HCT116 (cell line): ENCODE results near the gene PDSS2. TPM values are rescaled to one million over a fixed set of nuclear protein-coding genes. Genes with fewer than 3 reads are reported as not detected.

ENCODE experiments used
- ATAC-seq: fragments of 200-7000 bp; cut with Tn5 transposase; 2 replicates; pipeline ENCODE4 v1.9.1; 2020; ENCODE audit warnings: mild to moderate bottlenecking, moderate library complexity
- BruUV-seq: library from RNA; stranded (reverse); fragments of 400-500 nt; replicated peaks from 2 replicates; lab custom pipeline; 2021; lab: Mats Ljungman, UMichigan
- CTCF ChIA-PET: fragments of 300-600 bp; sonication (Branson Sonifier 250); formaldehyde crosslinking; loops from one replicate; lab custom pipeline; 2021; ENCODE audit warnings: antibody characterized with exemption; lab: Charles Lee
- POLR2A ChIA-PET: fragments of 300-600, 350-600 bp; sonication (Branson Sonifier 250); formaldehyde crosslinking; loops from one replicate; lab custom pipeline; 2021; ENCODE audit warnings: antibody characterized with exemption; lab: Charles Lee
- RAD21 ChIA-PET, 2 experiments: fragments of 300-600 bp; sonication (Branson Sonifier 250); formaldehyde crosslinking; loops; one replicate each; lab custom pipeline; 2023; ENCODE audit warnings: low total read pairs in 2 of 2; ENCODE audit not compliant: uncharacterized antibody in 2 of 2, unreplicated experiment in 2 of 2, low non-redundant PET in 1 of 2; lab: Charles Lee
- DNase-seq: peaks from one replicate; pipeline ENCODE4 v3.0.0-alpha.2; 2010; ENCODE audit warnings: low read depth, low spot score
- H2AFZ ChIP-seq: fragments of 200-600 bp; shearing (Covaris generic), sonication (generic); 2 replicates; pipeline ENCODE4 v1.6.1; 2017; ENCODE audit warnings: low read depth, mixed run types, mixed read lengths, antibody characterized with exemption, low read length; ENCODE audit not compliant: poor library complexity, severe bottlenecking
- H3K27ac ChIP-seq: 2 replicates; pipeline ENCODE4 v1.5.1; 2012; ENCODE audit warnings: low read depth, low read length
- H3K27me3 ChIP-seq: fragments of 200-600 bp; sonication (generic); 2 replicates; pipeline ENCODE4 v1.6.1; 2016; ENCODE audit warnings: mixed run types, low read length, mixed read lengths; ENCODE audit not compliant: insufficient read depth
- H3K36me3 ChIP-seq, 2 experiments: fragments of 200-500 bp in 1 of 2; fragments of 200-600 bp in 1 of 2; sonication (Bioruptor generic) in 1 of 2; sonication (generic) in 1 of 2; 2 replicates each; pipeline versions ENCODE4 v1.5.1 to v1.6.1; 2014 to 2016; ENCODE audit warnings: low read length in 2 of 2, inconsistent platforms in 1 of 2, mixed read lengths in 1 of 2, mixed run types in 1 of 2; ENCODE audit not compliant: insufficient read depth in 2 of 2, control insufficient read depth in 1 of 2
- H3K4me1 ChIP-seq, 2 experiments: fragments of 200-600 bp in 1 of 2; sonication (generic) in 1 of 2; 2 replicates each; pipeline versions ENCODE4 v1.5.1 to v1.6.1; 2012 to 2017; ENCODE audit warnings: low read length in 2 of 2, inconsistent platforms in 1 of 2, mild to moderate bottlenecking in 1 of 2, mixed read lengths in 1 of 2, mixed run types in 1 of 2, moderate library complexity in 1 of 2; ENCODE audit not compliant: insufficient read depth in 2 of 2, control insufficient read depth in 1 of 2
- H3K4me2 ChIP-seq: fragments of 200-600 bp; sonication (generic); 2 replicates; pipeline ENCODE4 v1.6.1; 2017; ENCODE audit warnings: mixed run types, low read length, mixed read lengths
- H3K4me3 ChIP-seq, 2 experiments: fragments of 200-600 bp in 1 of 2; sonication (generic) in 1 of 2; replicated peaks in 1 of 2; 2 replicates each; pipeline ENCODE4 v1.5.1; 2011 to 2016; ENCODE audit warnings: low read length in 2 of 2, control low read depth in 1 of 2, low read depth in 1 of 2, mild to moderate bottlenecking in 1 of 2, mixed read lengths in 1 of 2, mixed run types in 1 of 2
- H3K79me2 ChIP-seq: fragments of 200-600 bp; sonication (generic); 2 replicates; pipeline ENCODE4 v1.6.1; 2017; ENCODE audit warnings: mild to moderate bottlenecking, mixed run types, low read length, moderate library complexity, mixed read lengths; ENCODE audit not compliant: insufficient read depth
- H3K9ac ChIP-seq: fragments of 200-600 bp; sonication (generic); 2 replicates; pipeline ENCODE4 v1.6.1; 2016; ENCODE audit warnings: low read length, mixed read lengths
- H3K9me2 ChIP-seq: fragments of 200-600 bp; sonication (generic), shearing (Covaris generic); 2 replicates; pipeline ENCODE4 v1.6.1; 2017; ENCODE audit warnings: mixed run types, mild to moderate bottlenecking, moderate library complexity; ENCODE audit not compliant: insufficient read depth
- H3K9me3 ChIP-seq, 2 experiments: fragments of 200-500 bp in 1 of 2; fragments of 200-600 bp in 1 of 2; sonication (Bioruptor generic) in 1 of 2; sonication (generic) in 1 of 2; 2 replicates each; pipeline ENCODE4 v1.6.1; 2014 to 2017; ENCODE audit warnings: low read length in 2 of 2, mixed read lengths in 2 of 2, inconsistent platforms in 1 of 2, low read depth in 1 of 2, mild to moderate bottlenecking in 1 of 2, mixed run types in 1 of 2, moderate library complexity in 1 of 2; ENCODE audit not compliant: control insufficient read depth in 1 of 2, insufficient read depth in 1 of 2
- H4K20me1 ChIP-seq: fragments of 200-600 bp; sonication (generic), shearing (Covaris generic); 2 replicates; pipeline ENCODE4 v1.6.1; 2017; ENCODE audit warnings: mixed run types, mild to moderate bottlenecking, moderate library complexity; ENCODE audit not compliant: insufficient read depth
- CTCF ChIP-seq, 3 experiments: fragments of 200-600 bp in 1 of 3; sonication (generic) in 1 of 3; IDR thresholded peaks in 2 of 3; conservative IDR thresholded peaks in 1 of 3; 2 replicates each; pipeline ENCODE4 v1.5.1; 2012 to 2017; ENCODE audit warnings: low read depth in 2 of 3, low read length in 2 of 3, antibody characterized with exemption in 1 of 3, borderline replicate concordance in 1 of 3, control low read depth in 1 of 3, mild to moderate bottlenecking in 1 of 3, mixed read lengths in 1 of 3, mixed run types in 1 of 3, moderate library complexity in 1 of 3; ENCODE audit not compliant: insufficient read depth in 1 of 3
- EGR1 ChIP-seq: IDR thresholded peaks from 2 replicates; pipeline ENCODE4 v1.6.1; 2012; ENCODE audit warnings: low read depth
- EZH2 ChIP-seq: fragments of 200-600 bp; sonication (generic); IDR thresholded peaks from 2 replicates; pipeline ENCODE4 v1.6.1; 2017; ENCODE audit warnings: antibody characterized with exemption, mixed run types
- EZH2phosphoT487 ChIP-seq: fragments of 200-600 bp; IDR thresholded peaks from 2 replicates; pipeline ENCODE4 v1.6.1; 2018; ENCODE audit warnings: antibody characterized with exemption, borderline replicate concordance
- JUND ChIP-seq: IDR thresholded peaks from 2 replicates; pipeline ENCODE4 v1.6.1; 2012
- RAD21 ChIP-seq: IDR thresholded peaks from 2 replicates; pipeline ENCODE4 v1.6.1; 2012; ENCODE audit warnings: low read depth, mild to moderate bottlenecking
- REST ChIP-seq: IDR thresholded peaks from 2 replicates; pipeline ENCODE4 v1.6.1; 2012; ENCODE audit warnings: low read depth
- SIN3A ChIP-seq: IDR thresholded peaks from 2 replicates; pipeline ENCODE4 v1.6.1; 2012; ENCODE audit warnings: low read depth
- TCF7L2 ChIP-seq: IDR thresholded peaks from 2 replicates; pipeline ENCODE4 v1.7.0; 2011; ENCODE audit warnings: borderline replicate concordance, inconsistent platforms; ENCODE audit not compliant: insufficient read depth, insufficient read length; ENCODE audit errors: extremely low read depth
- intact Hi-C: fragments of 100-400 bp; cut with micrococcal nuclease; formaldehyde crosslinking; loops from 2 replicates; pipeline ENCODE4 v1.10.0; 2022
- total RNA-seq: library from RNA; stranded (reverse); gene quantifications from one replicate; pipeline ENCODE4 v1.2.1, GENCODE V29; 2021; ENCODE audit not compliant: unreplicated experiment
- TF ChIP-seq, protein P1 (sequence below): IDR thresholded peaks from 2 replicates; pipeline ENCODE4 v1.6.1; 2012

PDSS2 gene
- total RNA-seq, 1 experiment from 2014 or later, result 12.2 TPM

- no peak for TF ChIP-seq TCF7L2
- TF ChIP-seq, protein P1, sequence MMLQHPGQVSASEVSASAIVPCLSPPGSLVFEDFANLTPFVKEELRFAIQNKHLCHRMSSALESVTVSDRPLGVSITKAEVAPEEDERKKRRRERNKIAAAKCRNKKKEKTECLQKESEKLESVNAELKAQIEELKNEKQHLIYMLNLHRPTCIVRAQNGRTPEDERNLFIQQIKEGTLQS, result no peak
- TF ChIP-seq SIN3A, result no peak
- no peak for TF ChIP-seq EZH2phosphoT487
- no peak for TF ChIP-seq EZH2
- no peak for TF ChIP-seq RAD21
- Histone ChIP-seq H3K9ac (no peak overlapping the region), H3K9me3 (no peaks in the 10 kb centered on the region), H3K79me2 (no peaks in the 10 kb centered on the region), H3K4me1 (no peaks in the 10 kb centered on the region), H4K20me1 (no peaks in the 10 kb centered on the region), H3K9me2 (no peaks in the 10 kb centered on the region), H3K36me3 (no peaks in the 10 kb centered on the region), H3K27ac (no peak overlapping the region), H3K27me3 (no peaks in the 10 kb centered on the region), H3K4me2 (no peak overlapping the region), H3K4me3 (no peak overlapping the region), H2AFZ (no peak overlapping the region)
- RAD21 ChIA-PET, result no interaction called here
- ATAC-seq (no peak), DNase-seq (no peak)
- intact Hi-C loops, result no loop called here
- POLR2A ChIA-PET, result no interaction called here
- CTCF ChIA-PET, result no interaction called here
- no TSS peak for BruUV-seq
Observed at GRCh38 chr6:107329063-107329860, 130.1 kb downstream of the PDSS2 start.

GRCh38 chr6:107328081-107328480 lies 131.3 kb downstream of the PDSS2 start:
- Histone ChIP-seq H3K27ac (no peak overlapping the region), H2AFZ (no peak overlapping the region), H3K9me3 (no peaks in the 10 kb centered on the region), H4K20me1 (no peaks in the 10 kb centered on the region), H3K9ac (no peak overlapping the region), H3K9me2 (no peaks in the 10 kb centered on the region)
- RAD21 ChIA-PET, result no interaction called here
- CTCF ChIA-PET, result interaction anchor here (1.3 kb wide), 1 partner anchor 10 kb away, joined by 7 read pairs; no protein-coding TSS in a partner anchor
- intact Hi-C loops, result no loop called here
- no TSS peak for BruUV-seq
- DNase-seq, result no peak
- no peak for TF ChIP-seq CTCF (IDR thresholded peaks at IDR 0.05 in 2 of 3, conservative IDR thresholded peaks at IDR 0.05 in 1 of 3; ENCODE audit: borderline replicate concordance in 1 of 3, insufficient read depth in 1 of 3, low read depth in 2 of 3, low read length in 2 of 3)
- TF ChIP-seq EGR1, result no peak
- TF ChIP-seq TCF7L2, result no peak
- no peak for TF ChIP-seq REST
- no peak for TF ChIP-seq JUND
- TF ChIP-seq, all 23 proteins: peak for 0
- H3K4me2 ChIP-seq, result no peak overlapping the region
- H3K36me3 ChIP-seq, result no peaks in the 10 kb centered on the region
- H3K27me3 ChIP-seq, result no peaks in the 10 kb centered on the region
- no peaks in the 10 kb centered on the region for H3K79me2 ChIP-seq
- H3K4me3 ChIP-seq, result no peak overlapping the region
- no peak for ATAC-seq
- POLR2A ChIA-PET, result no interaction called here
- H3K4me1 ChIP-seq, result no peaks in the 10 kb centered on the region
